ENCODE results near the gene LACTB. TPM values are rescaled to one million over a fixed set of nuclear protein-coding genes. Genes with fewer than 3 reads are reported as not detected.

LACTB gene
- polyA plus RNA-seq, 1 donor from 2014 or later = 4.5 TPM

Other genes with a start within 250 kb of the LACTB start
- 89.6 TPM for gene TPM1, start 79.1 kb upstream of the LACTB start, polyA plus RNA-seq (ENCODE audit: insufficient read depth, low read depth, low replicate concordance)
- gene RPS27L, start 35.6 kb downstream of the LACTB start, polyA plus RNA-seq (ENCODE audit: insufficient read depth, low read depth, low replicate concordance) = 40.2 TPM
- gene RAB8B, start 67.7 kb downstream of the LACTB start, polyA plus RNA-seq (ENCODE audit: insufficient read depth, low read depth, low replicate concordance) = 3.1 TPM
- gene APH1B, start 155.7 kb downstream of the LACTB start, polyA plus RNA-seq (ENCODE audit: insufficient read depth, low read depth, low replicate concordance) = 12.2 TPM